H9 (cell line): ENCODE data around the gene COL5A3. TPM values are rescaled to one million over a fixed set of nuclear protein-coding genes. Genes with fewer than 3 reads are reported as not detected.

ENCODE experiments used
- DNase-seq: peaks from one replicate; pipeline ENCODE4 v3.0.0-alpha.2; 2017
- H2AFZ ChIP-seq: one replicate; pipeline ENCODE4 v1.6.1; 2013; ENCODE audit warnings: mild to moderate bottlenecking, low read length, control low read depth, moderate library complexity
- H2AK5ac ChIP-seq: 2 replicates; pipeline ENCODE4 v1.6.1; 2013; ENCODE audit warnings: low read length, control low read depth, mixed read lengths; ENCODE audit not compliant: insufficient read length
- H2BK120ac ChIP-seq: one replicate; pipeline ENCODE4 v1.6.1; 2013; ENCODE audit warnings: low read depth, mild to moderate bottlenecking, low read length, control low read depth, inconsistent platforms; ENCODE audit not compliant: poor library complexity, severe bottlenecking
- H2BK12ac ChIP-seq: 2 replicates; pipeline ENCODE4 v1.6.1; 2013; ENCODE audit warnings: low read length, control low read depth, mixed read lengths, low read depth; ENCODE audit not compliant: insufficient read length
- H2BK15ac ChIP-seq: 2 replicates; pipeline ENCODE4 v1.6.1; 2013; ENCODE audit warnings: low read depth, low read length, control low read depth
- H2BK20ac ChIP-seq: one replicate; pipeline ENCODE4 v1.6.1; 2013; ENCODE audit warnings: low read depth, mild to moderate bottlenecking, low read length, control low read depth, inconsistent platforms; ENCODE audit not compliant: poor library complexity, severe bottlenecking
- H2BK5ac ChIP-seq: 2 replicates; pipeline ENCODE4 v1.6.1; 2013; ENCODE audit warnings: low read length, control low read depth, mixed read lengths; ENCODE audit not compliant: insufficient read length
- H3K14ac ChIP-seq: 2 replicates; pipeline ENCODE4 v1.6.1; 2013; ENCODE audit warnings: low read length, control low read depth; ENCODE audit not compliant: insufficient read depth
- H3K18ac ChIP-seq: 2 replicates; pipeline ENCODE4 v1.6.1; 2013; ENCODE audit warnings: low read depth, mild to moderate bottlenecking, mixed read lengths, low read length, control low read depth; ENCODE audit not compliant: insufficient read length
- H3K23ac ChIP-seq: 2 replicates; pipeline ENCODE4 v1.6.1; 2013; ENCODE audit warnings: low read length, control low read depth, mixed read lengths, low read depth; ENCODE audit not compliant: insufficient read length
- H3K23me2 ChIP-seq: 2 replicates; pipeline ENCODE4 v1.6.1; 2013; ENCODE audit warnings: low read depth, mild to moderate bottlenecking, mixed read lengths, low read length, control low read depth; ENCODE audit not compliant: insufficient read length, poor library complexity, severe bottlenecking
- H3K27ac ChIP-seq: 2 replicates; pipeline ENCODE4 v1.5.1; 2013; ENCODE audit warnings: low read length, control low read depth, mixed read lengths, low read depth; ENCODE audit not compliant: insufficient read length
- H3K27me3 ChIP-seq: 2 replicates; pipeline ENCODE4 v1.6.1; 2013; ENCODE audit warnings: low read length, control low read depth, inconsistent platforms; ENCODE audit not compliant: insufficient read depth
- H3K4ac ChIP-seq: 2 replicates; pipeline ENCODE4 v1.6.1; 2013; ENCODE audit warnings: low read depth, mild to moderate bottlenecking, control low read depth, inconsistent platforms, low read length, moderate library complexity
- H3K4me1 ChIP-seq: 2 replicates; pipeline ENCODE4 v1.6.1; 2013; ENCODE audit warnings: low read length, control low read depth, inconsistent platforms; ENCODE audit not compliant: insufficient read depth
- H3K4me2 ChIP-seq: 2 replicates; pipeline ENCODE4 v1.6.1; 2013; ENCODE audit warnings: low read length, control low read depth, mixed read lengths; ENCODE audit not compliant: insufficient read length, insufficient read depth
- H3K56ac ChIP-seq: 2 replicates; pipeline ENCODE4 v1.6.1; 2013; ENCODE audit warnings: low read depth, mild to moderate bottlenecking, mixed read lengths, low read length, control low read depth; ENCODE audit not compliant: insufficient read length
- H3K79me1 ChIP-seq: 2 replicates; pipeline ENCODE4 v1.6.1; 2013; ENCODE audit warnings: low read depth, mild to moderate bottlenecking, moderate library complexity, low read length, control low read depth, inconsistent platforms; ENCODE audit not compliant: insufficient read depth, poor library complexity, severe bottlenecking
- H3K79me2 ChIP-seq: 2 replicates; pipeline ENCODE4 v1.6.1; 2013; ENCODE audit warnings: low read length, control low read depth, inconsistent platforms; ENCODE audit not compliant: insufficient read depth
- H3K9ac ChIP-seq: 2 replicates; pipeline ENCODE4 v1.6.1; 2013; ENCODE audit warnings: low read length, control low read depth, mixed read lengths; ENCODE audit not compliant: insufficient read length; ENCODE audit errors: extremely low read depth
- H3K9me3 ChIP-seq: one replicate; pipeline ENCODE4 v1.6.1; 2013; ENCODE audit warnings: low read depth, low read length, inconsistent platforms; ENCODE audit not compliant: control insufficient read depth
- H3T11ph ChIP-seq: one replicate; pipeline ENCODE4 v1.6.1; 2013; ENCODE audit warnings: mild to moderate bottlenecking, low read length, control low read depth, inconsistent platforms
- H4K20me1 ChIP-seq: one replicate; pipeline ENCODE4 v1.6.1; 2013; ENCODE audit not compliant: control insufficient read depth, insufficient read length, insufficient read depth
- H4K5ac ChIP-seq: 2 replicates; pipeline ENCODE4 v1.6.1; 2013; ENCODE audit warnings: low read depth, mild to moderate bottlenecking, mixed read lengths, low read length, control low read depth; ENCODE audit not compliant: insufficient read length
- H4K8ac ChIP-seq: replicated peaks from 2 replicates; pipeline ENCODE4 v1.6.1; 2013; ENCODE audit warnings: low read length, control low read depth, mixed read lengths, low read depth; ENCODE audit not compliant: insufficient read length
- H4K91ac ChIP-seq: 2 replicates; pipeline ENCODE4 v1.6.1; 2013; ENCODE audit warnings: low read depth, mild to moderate bottlenecking, moderate library complexity, mixed read lengths, low read length, control low read depth; ENCODE audit not compliant: insufficient read length
- H3K27ac Mint-ChIP-seq, 3 experiments: 2 replicates in 2 of 3; 3 replicates in 1 of 3; pipeline ENCODE4 v1.8.0; 2020 to 2021; ENCODE audit warnings: mixed read lengths in 3 of 3, mild to moderate bottlenecking in 1 of 3, moderate library complexity in 1 of 3
- H3K27me3 Mint-ChIP-seq: 2 replicates; pipeline ENCODE4 v1.8.0; 2021; ENCODE audit warnings: low read depth, mild to moderate bottlenecking, moderate library complexity, mixed read lengths
- H3K36me3 Mint-ChIP-seq, 3 experiments: 2 replicates in 2 of 3; 3 replicates in 1 of 3; pipeline ENCODE4 v1.8.0; 2020 to 2021; ENCODE audit warnings: low read depth in 3 of 3, mixed read lengths in 3 of 3; ENCODE audit not compliant: insufficient read depth in 1 of 3
- H3K4me1 Mint-ChIP-seq, 2 experiments: 2 replicates each; pipeline ENCODE4 v1.8.0; 2020; ENCODE audit warnings: mixed read lengths in 2 of 2
- H3K4me3 Mint-ChIP-seq, 2 experiments: 2 replicates in 1 of 2; 3 replicates in 1 of 2; pipeline ENCODE4 v1.8.0; 2020 to 2021; ENCODE audit warnings: mild to moderate bottlenecking in 2 of 2, mixed read lengths in 2 of 2, moderate library complexity in 1 of 2
- H3K9me3 Mint-ChIP-seq, 2 experiments: 2 replicates in 1 of 2; 3 replicates in 1 of 2; pipeline ENCODE4 v1.8.0; 2020; ENCODE audit warnings: mild to moderate bottlenecking in 2 of 2, mixed read lengths in 2 of 2, moderate library complexity in 1 of 2
- CTCF ChIP-seq: fragments of 200-600 bp; sonication (generic); conservative IDR thresholded peaks from 3 replicates; pipeline ENCODE4 v1.8.0; 2021; ENCODE audit warnings: antibody characterized with exemption, mild to moderate bottlenecking
- WGBS: extraction: QIAGEN DNeasy Blood & Tissue Kit; methylation state at CpG from one replicate; pipeline ENCODE4 v1.1.7; 2013; ENCODE audit warnings: missing lambda C conversion rate, low lambda C conversion rate, mixed read lengths; ENCODE audit not compliant: insufficient read length; ENCODE audit errors: extremely low coverage; 5-methylcytosine and 5-hydroxymethylcytosine counted together
- total RNA-seq: library from RNA; stranded (reverse); gene quantifications from 2 replicates; pipeline ENCODE4 v1.2.1, GENCODE V29; 2021

Gene COL5A3
- total RNA-seq, 1 experiment from 2014 or later, result 0.72 TPM

DNA sequence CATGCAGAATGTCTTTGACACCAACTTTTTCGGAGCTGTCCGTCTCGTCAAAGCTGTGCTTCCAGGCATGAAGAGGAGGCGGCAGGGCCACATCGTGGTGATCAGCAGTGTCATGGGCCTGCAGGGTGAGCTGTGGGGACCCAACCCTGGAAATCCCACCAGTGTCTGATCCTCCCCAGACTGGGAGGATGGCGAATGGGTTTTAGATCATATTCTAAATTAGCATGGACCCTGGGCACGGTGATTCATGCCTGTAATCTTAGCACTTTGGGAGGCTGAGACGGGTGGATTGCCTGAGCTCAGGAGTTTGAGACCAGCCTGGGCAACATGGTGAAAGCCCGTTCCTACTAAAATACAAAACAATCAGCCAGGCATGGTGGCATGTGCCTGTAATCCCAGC, 8.5 kb upstream of the COL5A3 start:
- no peak overlapping the region for H2BK5ac ChIP-seq
- no peak overlapping the region for H3K56ac ChIP-seq
- no peak overlapping the region for H3K4me3 Mint-ChIP-seq
- no peak overlapping the region for H3K4me2 ChIP-seq
- no peak overlapping the region for H2BK120ac ChIP-seq
- no peaks in the 10 kb centered on the region for H3K4me1 Mint-ChIP-seq
- H3K79me2 ChIP-seq, result no peaks in the 10 kb centered on the region
- no peak overlapping the region for H3K27ac ChIP-seq
- no peak overlapping the region for H2BK20ac ChIP-seq
- H2AK5ac ChIP-seq, result no peak overlapping the region
- H4K8ac ChIP-seq, result no peak overlapping the region
- no peak overlapping the region for H3K23ac ChIP-seq
- TF ChIP-seq CTCF, result no peak
- H4K20me1 ChIP-seq, result no peaks in the 10 kb centered on the region
- H3K23me2 ChIP-seq, result no peaks in the 10 kb centered on the region
- H3K9me3 ChIP-seq, result no peaks in the 10 kb centered on the region
- H3K18ac ChIP-seq, result no peak overlapping the region
- H3K4ac ChIP-seq, result no peak overlapping the region
- H3K9ac ChIP-seq, result no peak overlapping the region
- no peaks in the 10 kb centered on the region for H3K79me1 ChIP-seq
- no peak overlapping the region for H4K5ac ChIP-seq
- WGBS, result no CpG with 5 or more reads among the region's 9 CpGs
- no peak for DNase-seq
- no peak overlapping the region for H3T11ph ChIP-seq
- H3K14ac ChIP-seq, result no peak overlapping the region; the same call in 1 of the 2 replicates
- no peak overlapping the region for H2BK15ac ChIP-seq
- no peak overlapping the region for H2AFZ ChIP-seq
- H2BK12ac ChIP-seq, result no peak overlapping the region
- H3K4me1 ChIP-seq, result no peaks in the 10 kb centered on the region
- H4K91ac ChIP-seq, result no peak overlapping the region
- H3K27me3 Mint-ChIP-seq, result peaks cover 20% of the 10 kb centered on the region
- no peaks in the 10 kb centered on the region for H3K9me3 Mint-ChIP-seq
- no peaks in the 10 kb centered on the region for H3K36me3 Mint-ChIP-seq
- no peaks in the 10 kb centered on the region; the same call in 1 of the 2 replicates for H3K27me3 ChIP-seq
- no peak overlapping the region for H3K27ac Mint-ChIP-seq
